Hepatocyte (in vitro differentiated cells): ENCODE measurements around the gene ADRB2. TPM values are rescaled to one million over a fixed set of nuclear protein-coding genes. Genes with fewer than 3 reads are reported as not detected.

Experiments used
- DNase-seq: peaks from one replicate; pipeline ENCODE4 v3.0.0-alpha.2; 2016; ENCODE audit warnings: low spot score
- H2AFZ ChIP-seq: fragments of 200-600 bp; sonication (generic); 2 replicates; pipeline ENCODE4 v1.6.0; 2016; ENCODE audit warnings: antibody characterized with exemption, mild to moderate bottlenecking
- H3K27ac ChIP-seq: fragments of 200-600 bp; sonication (generic); 2 replicates; pipeline ENCODE4 v1.5.1; 2016; ENCODE audit warnings: mild to moderate bottlenecking
- H3K27me3 ChIP-seq: fragments of 200-600 bp; sonication (generic); 2 replicates; pipeline ENCODE4 v1.6.1; 2016
- H3K36me3 ChIP-seq: fragments of 200-600 bp; sonication (generic); replicated peaks from 2 replicates; pipeline ENCODE4 v1.5.1; 2016; ENCODE audit warnings: low read depth; ENCODE audit not compliant: insufficient read depth
- H3K4me1 ChIP-seq: fragments of 200-600 bp; sonication (generic); 2 replicates; pipeline ENCODE4 v1.5.1; 2016; ENCODE audit warnings: mild to moderate bottlenecking, moderate library complexity; ENCODE audit not compliant: insufficient read depth
- H3K4me2 ChIP-seq: fragments of 200-600 bp; sonication (generic); 2 replicates; pipeline ENCODE4 v1.6.0; 2016
- H3K4me3 ChIP-seq: fragments of 200-600 bp; sonication (generic); 2 replicates; pipeline ENCODE4 v1.5.1; 2016; ENCODE audit warnings: mild to moderate bottlenecking
- H3K79me2 ChIP-seq: fragments of 200-600 bp; sonication (generic); 2 replicates; pipeline ENCODE4 v1.6.0; 2017; ENCODE audit warnings: mild to moderate bottlenecking
- H3K9me2 ChIP-seq: fragments of 200-600 bp; sonication (generic); replicated peaks from 2 replicates; pipeline ENCODE4 v1.6.0; 2017; ENCODE audit warnings: mild to moderate bottlenecking; ENCODE audit not compliant: insufficient read depth
- H3K9me3 ChIP-seq: fragments of 200-600 bp; sonication (generic); 2 replicates; pipeline ENCODE4 v1.5.1; 2016; ENCODE audit warnings: low read depth, mild to moderate bottlenecking
- H4K20me1 ChIP-seq: fragments of 200-600 bp; sonication (generic); 2 replicates; pipeline ENCODE4 v1.6.0; 2016; ENCODE audit warnings: mild to moderate bottlenecking; ENCODE audit not compliant: insufficient read depth, poor library complexity, severe bottlenecking
- CTCF ChIP-seq: fragments of 200-600 bp; sonication (generic); IDR thresholded peaks from 2 replicates; pipeline ENCODE4 v1.5.1; 2016; ENCODE audit warnings: antibody characterized with exemption, mild to moderate bottlenecking; ENCODE audit not compliant: poor library complexity
- EZH2 ChIP-seq: fragments of 200-600 bp; sonication (generic); IDR thresholded peaks from 2 replicates; pipeline ENCODE4 v1.6.1; 2016; ENCODE audit warnings: antibody characterized with exemption, mild to moderate bottlenecking, borderline replicate concordance
- EZH2phosphoT487 ChIP-seq: fragments of 200-600 bp; sonication (generic); IDR thresholded peaks from one replicate; pipeline ENCODE4 v1.6.1; 2018; ENCODE audit warnings: antibody characterized with exemption, mild to moderate bottlenecking, low read depth, moderate library complexity; ENCODE audit not compliant: unreplicated experiment, severe bottlenecking
- WGBS: methylation state at CpG from one replicate; pipeline ENCODE4 v1.1.6; 2016; ENCODE audit warnings: low lambda C conversion rate; ENCODE audit errors: missing lambda C conversion rate; 5-methylcytosine and 5-hydroxymethylcytosine counted together
- polyA plus RNA-seq: library from polyadenylated mRNA; unstranded; fragments of >200 nt; fragmentation: Nextera tagmentation; extraction: Ambion mirVana; gene quantifications from 2 replicates; pipeline ENCODE4 v1.2.1, GENCODE V29; 2016
- total RNA-seq: library from RNA; depleted of rRNA; stranded (reverse); fragments of >200 nt; gene quantifications from 2 replicates; pipeline ENCODE4 v1.2.3, GENCODE V29; 2014

The ADRB2 gene
- total and polyA plus RNA-seq, 2 experiments from 2014 or later, result 0.63 to 1.1 TPM

- no peak overlapping the region for H3K27ac ChIP-seq
- no peaks in the 10 kb centered on the region for H3K4me1 ChIP-seq
- H3K27me3 ChIP-seq, result peaks cover 4% of the 10 kb centered on the region
- TF ChIP-seq CTCF (no peak), EZH2 (no peak), EZH2phosphoT487 (no peak)
- 92% methylated on average over 2 of the region's 2 CpGs for WGBS
- H3K9me2 ChIP-seq, result no peaks in the 10 kb centered on the region
- no peak overlapping the region for H3K4me2 ChIP-seq
- H2AFZ ChIP-seq, result no peak overlapping the region
- no peak for DNase-seq
- no peak overlapping the region for H3K4me3 ChIP-seq
- H3K36me3 ChIP-seq, result no peaks in the 10 kb centered on the region
- no peaks in the 10 kb centered on the region for H3K9me3 ChIP-seq
- no peaks in the 10 kb centered on the region for H3K79me2 ChIP-seq
- no peaks in the 10 kb centered on the region for H4K20me1 ChIP-seq
Observed at GRCh38 chr5:148815086-148815485, 11.3 kb upstream of the ADRB2 start.

- Histone ChIP-seq H3K36me3 (no peaks in the 10 kb centered on the region), H3K4me1 (no peaks in the 10 kb centered on the region), H3K9me3 (no peaks in the 10 kb centered on the region), H3K79me2 (no peaks in the 10 kb centered on the region), H3K4me2 (no peak overlapping the region), H3K9me2 (no peaks in the 10 kb centered on the region), H4K20me1 (no peaks in the 10 kb centered on the region), H2AFZ (no peak overlapping the region), H3K4me3 (no peak overlapping the region), H3K27me3 (peaks cover 4% of the 10 kb centered on the region), H3K27ac (no peak overlapping the region)
- DNase-seq, result no peak
- TF ChIP-seq CTCF, result no peak
- TF ChIP-seq EZH2phosphoT487, result no peak
- TF ChIP-seq EZH2, result no peak
Observed at GRCh38 chr5:148815578-148815977, 10.8 kb upstream of the ADRB2 start.

GRCh38 chr5:148816357-148816756 lies 10.1 kb upstream of the ADRB2 start:
- no peaks in the 10 kb centered on the region for H3K4me1 ChIP-seq
- H3K27me3 ChIP-seq, result peaks cover 4% of the 10 kb centered on the region
- 81% methylated on average over 1 of the region's 1 CpG for WGBS
- no peaks in the 10 kb centered on the region for H3K9me2 ChIP-seq
- TF ChIP-seq CTCF (no peak), EZH2phosphoT487 (no peak), EZH2 (no peak)
- H4K20me1 ChIP-seq, result no peaks in the 10 kb centered on the region
- no peak overlapping the region for H3K4me2 ChIP-seq
- H3K36me3 ChIP-seq, result no peaks in the 10 kb centered on the region
- H3K9me3 ChIP-seq, result no peaks in the 10 kb centered on the region
- H3K4me3 ChIP-seq, result no peak overlapping the region
- no peaks in the 10 kb centered on the region for H3K79me2 ChIP-seq
- H3K27ac ChIP-seq, result no peak overlapping the region
- no peak overlapping the region for H2AFZ ChIP-seq
- no peak for DNase-seq

GRCh38 chr5:148816782-148817181 lies 9.6 kb upstream of the ADRB2 start:
- peaks cover 4% of the 10 kb centered on the region for H3K27me3 ChIP-seq
- no peak overlapping the region for H3K27ac ChIP-seq
- no peaks in the 10 kb centered on the region for H3K9me2 ChIP-seq
- H3K4me1 ChIP-seq, result no peaks in the 10 kb centered on the region
- TF ChIP-seq CTCF (no peak), EZH2 (no peak), EZH2phosphoT487 (no peak)
- no peak overlapping the region for H2AFZ ChIP-seq
- no peaks in the 10 kb centered on the region for H3K36me3 ChIP-seq
- H4K20me1 ChIP-seq, result no peaks in the 10 kb centered on the region
- WGBS, result 57% methylated on average over 1 of the region's 1 CpG
- no peaks in the 10 kb centered on the region for H3K79me2 ChIP-seq
- no peaks in the 10 kb centered on the region for H3K9me3 ChIP-seq
- no peak overlapping the region for H3K4me2 ChIP-seq
- no peak overlapping the region for H3K4me3 ChIP-seq
- DNase-seq, result no peak
